ENCODE data around the gene PRDM16.

PRDM16 gene

DNA sequence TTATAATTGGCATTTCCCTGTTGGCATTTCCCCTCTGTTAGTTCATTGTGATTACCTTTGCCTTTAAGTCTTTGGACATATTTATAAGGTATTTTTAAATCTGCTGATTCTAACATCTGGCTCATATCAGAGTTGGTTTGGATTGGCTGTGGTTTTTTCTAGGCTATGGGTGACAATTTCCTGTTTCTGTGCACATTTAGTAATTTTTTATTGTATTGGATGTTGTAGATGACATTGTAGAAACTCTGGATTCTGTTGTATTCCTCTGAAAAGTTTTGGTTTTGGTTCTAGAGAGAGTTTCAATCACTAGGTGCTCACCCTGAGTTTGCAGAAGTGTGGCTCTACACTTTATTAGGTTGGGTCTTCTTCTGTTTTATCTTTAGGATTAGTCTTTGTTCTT lies 275.4 kb downstream of the PRDM16 start:
- H3K4me3 ChIP-seq (ENCODE audit: low read depth, low read length) = no peak overlapping the region
- TF ChIP-seq, protein P1, sequence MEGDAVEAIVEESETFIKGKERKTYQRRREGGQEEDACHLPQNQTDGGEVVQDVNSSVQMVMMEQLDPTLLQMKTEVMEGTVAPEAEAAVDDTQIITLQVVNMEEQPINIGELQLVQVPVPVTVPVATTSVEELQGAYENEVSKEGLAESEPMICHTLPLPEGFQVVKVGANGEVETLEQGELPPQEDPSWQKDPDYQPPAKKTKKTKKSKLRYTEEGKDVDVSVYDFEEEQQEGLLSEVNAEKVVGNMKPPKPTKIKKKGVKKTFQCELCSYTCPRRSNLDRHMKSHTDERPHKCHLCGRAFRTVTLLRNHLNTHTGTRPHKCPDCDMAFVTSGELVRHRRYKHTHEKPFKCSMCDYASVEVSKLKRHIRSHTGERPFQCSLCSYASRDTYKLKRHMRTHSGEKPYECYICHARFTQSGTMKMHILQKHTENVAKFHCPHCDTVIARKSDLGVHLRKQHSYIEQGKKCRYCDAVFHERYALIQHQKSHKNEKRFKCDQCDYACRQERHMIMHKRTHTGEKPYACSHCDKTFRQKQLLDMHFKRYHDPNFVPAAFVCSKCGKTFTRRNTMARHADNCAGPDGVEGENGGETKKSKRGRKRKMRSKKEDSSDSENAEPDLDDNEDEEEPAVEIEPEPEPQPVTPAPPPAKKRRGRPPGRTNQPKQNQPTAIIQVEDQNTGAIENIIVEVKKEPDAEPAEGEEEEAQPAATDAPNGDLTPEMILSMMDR (IDR thresholded peaks at IDR 0.05; ENCODE audit: borderline replicate concordance, insufficient read depth, low read depth, low read length) = no peak

DNA sequence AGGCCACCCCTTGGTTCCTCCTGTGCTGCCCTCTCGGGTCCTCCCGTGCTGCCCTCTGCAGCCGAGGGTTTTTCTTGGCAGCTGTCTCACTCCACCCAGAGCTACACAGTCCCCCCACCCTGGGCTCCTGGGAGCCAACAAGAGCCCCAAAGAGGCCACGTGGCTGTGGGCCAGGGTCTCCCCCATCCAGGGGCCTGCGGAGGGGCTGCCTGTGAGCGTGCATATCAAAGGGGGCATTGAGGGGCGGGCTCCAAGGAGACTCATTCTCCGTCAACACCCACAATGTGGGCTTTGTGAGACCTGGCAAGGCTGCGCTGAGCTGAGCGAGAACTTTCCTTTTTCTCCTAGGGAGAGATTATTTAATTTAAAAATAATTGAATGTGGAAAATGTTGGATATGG lies 276.8 kb downstream of the PRDM16 start:
- TF ChIP-seq, protein P1 (IDR thresholded peaks at IDR 0.05; ENCODE audit: borderline replicate concordance, insufficient read depth, low read depth, low read length) = no peak
- H3K4me3 ChIP-seq (ENCODE audit: low read depth, low read length) = no peak overlapping the region

DNA sequence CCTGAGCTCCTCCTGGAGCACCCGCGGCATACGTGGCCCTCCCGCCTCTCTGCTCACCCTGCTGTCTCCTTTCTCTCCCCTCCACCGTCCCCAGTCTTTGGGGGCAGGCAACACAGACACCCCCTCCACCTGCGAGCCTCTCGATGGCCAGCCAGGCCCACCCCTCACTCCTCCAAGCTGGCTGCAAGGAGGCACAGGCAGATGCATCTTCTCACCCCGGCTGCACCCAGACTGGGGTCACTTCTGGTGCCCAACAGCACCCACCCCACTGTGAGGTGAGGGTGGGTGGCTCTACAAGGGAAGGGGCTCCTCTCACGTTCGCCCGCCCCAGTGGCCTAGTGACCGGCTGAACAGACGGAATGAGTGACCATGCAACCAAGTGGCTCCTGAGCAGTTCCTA lies 277.5 kb downstream of the PRDM16 start:
- TF ChIP-seq, protein P1 (IDR thresholded peaks at IDR 0.05; ENCODE audit: borderline replicate concordance, insufficient read depth, low read depth, low read length) = no peak

DNA sequence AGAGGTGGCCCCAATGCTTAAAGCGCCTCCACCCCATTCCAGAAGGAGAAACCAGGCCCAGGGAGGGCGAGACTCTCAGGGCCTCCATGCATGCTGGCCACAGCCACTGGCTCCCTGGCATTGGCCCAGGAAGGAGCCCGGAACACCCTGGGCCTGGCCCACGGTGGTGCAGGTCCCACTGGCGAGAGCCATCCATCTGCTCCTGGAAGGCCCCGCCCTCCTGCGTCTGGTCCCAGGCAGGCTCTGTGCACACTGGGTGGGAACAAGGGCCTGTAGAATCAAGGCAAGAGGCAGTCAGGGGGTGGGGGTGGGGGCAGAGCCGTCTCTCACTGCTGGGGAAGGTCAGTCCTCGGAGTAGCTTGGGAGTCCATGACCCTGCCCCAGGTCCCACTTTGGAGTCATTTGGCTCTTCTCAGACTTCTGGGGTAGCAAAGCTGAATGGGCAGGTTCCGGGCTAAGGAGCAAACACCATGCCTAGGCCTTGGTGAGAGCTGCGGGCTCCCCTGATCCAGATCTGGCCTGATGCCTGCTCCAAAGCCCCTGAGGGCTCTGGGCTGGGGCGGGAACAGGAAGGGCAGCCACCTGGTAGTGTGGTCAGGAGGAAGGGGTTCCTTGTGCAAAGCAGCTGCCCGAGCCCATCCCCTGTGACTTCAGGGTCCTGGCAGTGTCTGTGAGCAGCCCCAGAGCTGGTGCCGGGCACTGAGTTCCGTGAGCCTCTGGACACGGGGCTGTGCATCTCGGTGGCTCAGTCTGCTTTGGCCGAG lies 278.4 kb downstream of the PRDM16 start:
- TF ChIP-seq, protein P1 (IDR thresholded peaks at IDR 0.05; ENCODE audit: borderline replicate concordance, insufficient read depth, low read depth, low read length) = no peak
- H3K4me3 ChIP-seq (ENCODE audit: low read depth, low read length) = no peak overlapping the region

More for the DNA sequence above, 277.5 kb downstream of the PRDM16 start:
- H3K4me3 ChIP-seq (ENCODE audit: low read depth, low read length) = no peak overlapping the region

DNA sequence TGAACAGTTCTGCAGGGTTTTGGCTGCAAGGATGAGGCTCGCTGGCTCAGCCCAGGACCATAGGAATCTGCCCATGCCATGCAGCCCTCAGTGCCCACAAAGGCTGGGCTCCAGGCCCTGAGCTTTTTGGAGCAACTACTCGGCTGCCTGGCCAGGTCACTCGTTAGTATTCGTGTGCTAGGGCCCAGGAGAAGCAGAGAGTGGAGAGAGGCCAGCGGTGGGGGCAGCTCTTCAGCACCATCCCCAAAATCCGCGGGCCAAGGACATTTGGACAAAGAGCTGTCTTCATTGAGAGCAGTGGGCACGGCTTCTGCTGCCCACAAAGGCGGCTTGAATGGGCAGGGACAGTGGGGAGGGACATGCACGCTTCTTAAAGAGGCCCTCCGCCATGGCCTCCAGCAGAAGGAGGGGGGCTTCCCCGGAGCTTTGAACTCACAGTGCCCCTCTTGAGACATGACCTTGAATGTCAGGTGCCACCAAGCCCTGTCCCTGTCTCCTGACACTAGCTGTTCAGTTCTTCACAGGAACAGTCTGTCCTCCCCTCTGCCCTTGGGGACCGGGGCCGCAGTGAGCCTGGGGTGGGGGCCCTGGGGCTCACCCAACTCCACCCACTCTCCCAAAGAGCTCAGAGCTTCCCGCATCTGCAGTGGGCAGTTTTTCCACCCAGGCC lies 279.3 kb downstream of the PRDM16 start:
- TF ChIP-seq, protein P1 (IDR thresholded peaks at IDR 0.05; ENCODE audit: borderline replicate concordance, insufficient read depth, low read depth, low read length) = no peak
- no peak overlapping the region for H3K4me3 ChIP-seq (ENCODE audit: low read depth, low read length)

DNA sequence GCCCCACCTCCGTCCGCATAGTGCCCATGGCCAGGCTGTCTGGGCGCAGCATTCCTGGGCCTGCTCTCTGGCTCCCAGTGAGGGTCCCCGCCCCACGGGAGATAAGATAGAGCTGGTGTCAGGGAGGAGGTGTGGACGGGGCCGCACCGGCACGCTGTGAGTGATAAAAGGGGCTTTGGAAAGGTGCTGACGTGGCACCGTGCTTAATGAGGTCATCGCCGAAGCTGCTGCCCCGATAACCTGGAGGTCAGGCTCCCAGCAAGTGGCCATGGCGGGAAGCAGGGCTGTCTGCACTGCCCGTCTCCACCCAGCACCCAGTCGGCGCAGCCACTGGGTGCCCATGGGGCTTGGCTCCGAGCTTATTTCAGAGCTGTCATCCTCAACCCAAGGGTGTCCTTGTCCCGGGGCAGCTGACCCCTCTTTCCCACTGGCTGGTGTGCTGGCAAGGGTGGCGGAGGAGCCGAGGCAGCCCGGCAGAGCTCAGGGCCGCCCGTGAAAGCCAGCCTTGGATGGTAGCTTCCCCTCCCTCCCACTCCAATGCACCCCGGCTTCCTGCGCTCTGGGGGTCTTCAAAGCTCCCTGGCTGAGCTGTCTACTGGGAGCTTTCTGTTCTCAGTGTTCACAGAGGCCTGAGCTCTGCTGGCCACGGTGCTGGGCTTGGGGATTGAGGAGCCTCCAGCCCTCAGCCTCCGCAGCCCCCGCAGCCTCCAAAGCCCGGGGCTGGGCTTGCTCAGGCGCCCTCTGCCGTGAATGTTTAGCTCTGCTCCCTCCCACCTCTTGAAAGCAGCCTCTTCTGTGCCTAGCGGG lies 280.4 kb downstream of the PRDM16 start:
- TF ChIP-seq, protein P1 (IDR thresholded peaks at IDR 0.05; ENCODE audit: borderline replicate concordance, insufficient read depth, low read depth, low read length) = no peak
- H3K4me3 ChIP-seq (ENCODE audit: low read depth, low read length) = no peak overlapping the region

Data from GM12875 (cell line).